Activated naive CD8-positive, alpha-beta T cell treated with anti-CD3 and anti-CD28 coated beads for 36 hours (primary cell): ENCODE measurements around the gene HSPB6. TPM values are rescaled to one million over a fixed set of nuclear protein-coding genes. Genes with fewer than 3 reads are reported as not detected.
"Not testable (repeated sequence)": the region's sequence is repeated elsewhere in the genome, so short reads cannot be mapped to it uniquely, and the experiment has no call there.

Experiments used
- DNase-seq: peaks from one replicate; pipeline ENCODE4 v3.0.0; 2021
- H3K27ac Mint-ChIP-seq: one replicate; pipeline ENCODE4 v1.8.0; 2022; ENCODE audit warnings: mild to moderate bottlenecking, moderate library complexity, mixed read lengths
- H3K27me3 Mint-ChIP-seq: one replicate; pipeline ENCODE4 v1.8.0; 2022; ENCODE audit warnings: mild to moderate bottlenecking, mixed read lengths
- H3K36me3 Mint-ChIP-seq: one replicate; pipeline ENCODE4 v1.8.0; 2021; ENCODE audit warnings: mild to moderate bottlenecking, mixed read lengths
- H3K4me1 Mint-ChIP-seq: one replicate; pipeline ENCODE4 v1.8.0; 2021; ENCODE audit warnings: mixed read lengths
- H3K4me3 Mint-ChIP-seq: one replicate; pipeline ENCODE4 v1.8.0; 2022; ENCODE audit warnings: mild to moderate bottlenecking, moderate library complexity, mixed read lengths
- H3K9me3 Mint-ChIP-seq: one replicate; pipeline ENCODE4 v1.8.0; 2022; ENCODE audit warnings: mixed read lengths
- total RNA-seq, 2 experiments: library from RNA; stranded (reverse); gene quantifications; one replicate each; pipeline ENCODE4 v1.2.3, GENCODE V29; 2021

HSPB6 gene
- total RNA-seq, 2 experiments from 2014 or later, result 0.39 to 0.78 TPM

GRCh38 chr19:35777086-35777841 is 20.4 kb upstream of the HSPB6 start:
- Mint-ChIP-seq H3K9me3 (no peaks in the 10 kb centered on the region), H3K36me3 (no peaks in the 10 kb centered on the region), H3K27me3 (no peaks in the 10 kb centered on the region), H3K27ac (no peak overlapping the region), H3K4me3 (peak overlapping the region; percentile 7), H3K4me1 (peaks cover 11% of the 10 kb centered on the region)
- DNase-seq, result no peak

GRCh38 chr19:35776102-35776788 is 19.4 kb upstream of the HSPB6 start:
- no peaks in the 10 kb centered on the region for H3K9me3 Mint-ChIP-seq
- H3K27me3 Mint-ChIP-seq, result no peaks in the 10 kb centered on the region
- peaks cover 11% of the 10 kb centered on the region for H3K4me1 Mint-ChIP-seq
- H3K36me3 Mint-ChIP-seq, result no peaks in the 10 kb centered on the region
- no peak for DNase-seq
- no peak overlapping the region for H3K27ac Mint-ChIP-seq
- peak overlapping the region; percentile 82 for H3K4me3 Mint-ChIP-seq

- H3K27ac Mint-ChIP-seq, result no peak within 1 kb of the TSS
- H3K4me3 Mint-ChIP-seq, result peak within 1 kb of the TSS; percentile 82
- H3K4me1 Mint-ChIP-seq, result peaks cover 11% of the 10 kb centered on the region
- H3K36me3 Mint-ChIP-seq, result no peaks in the 10 kb centered on the region
- DNase-seq, result peak; percentile 99
- no peaks in the 10 kb centered on the region for H3K27me3 Mint-ChIP-seq
- no peaks in the 10 kb centered on the region for H3K9me3 Mint-ChIP-seq
Observed at GRCh38 chr19:35775298-35776101, 18.7 kb upstream of the HSPB6 start, which contains the start of gene ARHGAP33. Gene ARHGAP33 (plus strand): TSS chr19:35775564. CDS start chr19:35775659, 95 bp downstream.

DNA sequence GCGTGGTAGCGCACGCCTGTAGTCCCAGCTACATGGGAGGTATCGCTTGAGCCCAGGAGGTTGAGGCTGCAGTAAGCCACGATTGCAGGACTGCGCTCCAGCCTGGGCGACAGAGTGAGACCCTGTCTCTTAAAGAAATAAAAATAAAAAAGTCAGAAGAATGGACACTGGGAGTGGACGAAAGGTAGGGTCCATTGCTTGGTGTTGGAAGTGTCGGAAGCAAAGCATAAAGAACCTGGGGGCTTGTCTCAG is 18.1 kb upstream of the HSPB6 start:
- Mint-ChIP-seq H3K27ac (no peak overlapping the region), H3K4me3 (peak overlapping the region; percentile 75), H3K9me3 (no peaks in the 10 kb centered on the region), H3K36me3 (no peaks in the 10 kb centered on the region), H3K27me3 (no peaks in the 10 kb centered on the region), H3K4me1 (peaks cover 11% of the 10 kb centered on the region)
- DNase-seq, result no peak

- DNase-seq, result no peak
- Mint-ChIP-seq H3K27ac (no peak overlapping the region), H3K4me3 (peak overlapping the region; percentile 75), H3K36me3 (peaks cover 3% of the 10 kb centered on the region), H3K4me1 (peaks cover 11% of the 10 kb centered on the region), H3K27me3 (no peaks in the 10 kb centered on the region), H3K9me3 (no peaks in the 10 kb centered on the region)
Observed at GRCh38 chr19:35774274-35775045, 17.6 kb upstream of the HSPB6 start.

DNA sequence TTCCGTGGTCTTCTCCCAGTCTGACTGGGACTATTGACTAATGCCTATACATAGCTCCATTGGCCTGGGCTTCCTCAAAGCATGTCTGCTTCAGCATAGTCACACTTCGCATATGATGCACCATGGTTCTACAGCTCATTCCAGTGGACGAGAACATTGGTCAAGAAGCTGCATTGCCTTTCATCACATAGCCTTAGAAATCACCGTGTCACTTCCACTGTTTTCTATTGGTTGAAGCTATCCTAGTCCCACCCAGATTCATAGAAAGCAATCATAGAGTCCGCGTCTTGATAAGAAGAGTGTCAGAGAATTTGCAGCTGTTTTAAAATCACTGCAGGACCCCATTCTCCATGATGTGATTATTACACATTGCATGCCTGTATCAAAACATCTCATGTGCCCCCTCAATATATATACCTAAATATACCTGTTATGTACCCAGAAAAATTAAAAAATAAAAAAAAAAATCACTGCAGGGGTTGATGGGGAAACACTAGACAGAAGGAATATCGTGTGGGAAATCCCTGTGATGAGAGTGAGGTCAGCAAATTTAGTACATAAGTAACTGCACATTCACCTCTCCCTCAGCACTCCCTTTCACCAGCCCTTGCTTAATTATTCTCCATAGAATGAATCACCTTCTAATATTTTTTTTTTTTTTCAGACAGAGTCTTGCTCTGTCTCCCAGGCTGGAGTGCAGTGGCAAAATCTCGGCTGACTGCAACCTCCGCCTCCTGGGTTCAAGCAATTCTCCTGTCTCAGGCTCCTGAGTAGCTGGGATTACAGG is 16.4 kb upstream of the HSPB6 start:
- Mint-ChIP-seq H3K9me3 (no peaks in the 10 kb centered on the region), H3K27ac (no peak overlapping the region), H3K4me1 (peaks cover 11% of the 10 kb centered on the region), H3K4me3 (no peak overlapping the region), H3K27me3 (no peaks in the 10 kb centered on the region), H3K36me3 (peaks cover 3% of the 10 kb centered on the region)
- DNase-seq, result no peak

DNA sequence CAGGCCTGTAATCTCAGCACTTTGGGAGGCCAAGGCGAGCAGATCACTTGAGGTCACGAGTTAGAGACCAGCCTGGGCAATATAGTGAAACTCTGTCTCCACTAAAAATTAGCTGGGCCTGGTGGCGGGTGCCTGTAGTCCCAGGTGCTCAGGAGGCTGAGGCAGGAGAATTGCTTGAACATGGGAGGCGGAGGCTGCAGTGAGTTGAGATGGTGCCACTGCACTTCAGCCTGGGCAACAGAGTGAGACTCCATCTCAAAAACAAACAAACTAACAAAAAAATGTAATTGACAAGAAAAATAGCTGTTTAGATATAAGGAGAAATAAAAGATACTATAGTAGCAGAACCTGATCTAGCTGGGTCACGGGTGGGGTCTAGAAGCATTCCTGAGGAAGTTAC is 15.5 kb upstream of the HSPB6 start:
- not testable (repeated sequence) for DNase-seq, H3K27me3 Mint-ChIP-seq, H3K9me3 Mint-ChIP-seq, H3K36me3 Mint-ChIP-seq, H3K27ac Mint-ChIP-seq, H3K4me3 Mint-ChIP-seq
- H3K4me1 Mint-ChIP-seq, result peaks cover 11% of the 10 kb centered on the region

- H3K4me3 Mint-ChIP-seq, result no peak overlapping the region
- no peaks in the 10 kb centered on the region for H3K4me1 Mint-ChIP-seq
- H3K36me3 Mint-ChIP-seq, result peaks cover 4% of the 10 kb centered on the region
- no peaks in the 10 kb centered on the region for H3K27me3 Mint-ChIP-seq
- H3K27ac Mint-ChIP-seq, result no peak overlapping the region
- DNase-seq, result no peak
- H3K9me3 Mint-ChIP-seq, result no peaks in the 10 kb centered on the region
Observed at GRCh38 chr19:35768082-35768421, 11.2 kb upstream of the HSPB6 start.

GRCh38 chr19:35767288-35768081 is 10.7 kb upstream of the HSPB6 start:
- Mint-ChIP-seq H3K27me3 (no peaks in the 10 kb centered on the region), H3K4me3 (no peak overlapping the region), H3K27ac (no peak overlapping the region), H3K36me3 (peaks cover 4% of the 10 kb centered on the region), H3K4me1 (no peaks in the 10 kb centered on the region), H3K9me3 (no peaks in the 10 kb centered on the region)
- DNase-seq, result no peak

- Mint-ChIP-seq H3K27ac (no peak overlapping the region), H3K36me3 (peaks cover 10% of the 10 kb centered on the region), H3K4me1 (no peaks in the 10 kb centered on the region), H3K9me3 (no peaks in the 10 kb centered on the region), H3K27me3 (no peaks in the 10 kb centered on the region), H3K4me3 (no peak overlapping the region)
- DNase-seq, result no peak
Observed at GRCh38 chr19:35766571-35767104, 9.8 kb upstream of the HSPB6 start.

DNA sequence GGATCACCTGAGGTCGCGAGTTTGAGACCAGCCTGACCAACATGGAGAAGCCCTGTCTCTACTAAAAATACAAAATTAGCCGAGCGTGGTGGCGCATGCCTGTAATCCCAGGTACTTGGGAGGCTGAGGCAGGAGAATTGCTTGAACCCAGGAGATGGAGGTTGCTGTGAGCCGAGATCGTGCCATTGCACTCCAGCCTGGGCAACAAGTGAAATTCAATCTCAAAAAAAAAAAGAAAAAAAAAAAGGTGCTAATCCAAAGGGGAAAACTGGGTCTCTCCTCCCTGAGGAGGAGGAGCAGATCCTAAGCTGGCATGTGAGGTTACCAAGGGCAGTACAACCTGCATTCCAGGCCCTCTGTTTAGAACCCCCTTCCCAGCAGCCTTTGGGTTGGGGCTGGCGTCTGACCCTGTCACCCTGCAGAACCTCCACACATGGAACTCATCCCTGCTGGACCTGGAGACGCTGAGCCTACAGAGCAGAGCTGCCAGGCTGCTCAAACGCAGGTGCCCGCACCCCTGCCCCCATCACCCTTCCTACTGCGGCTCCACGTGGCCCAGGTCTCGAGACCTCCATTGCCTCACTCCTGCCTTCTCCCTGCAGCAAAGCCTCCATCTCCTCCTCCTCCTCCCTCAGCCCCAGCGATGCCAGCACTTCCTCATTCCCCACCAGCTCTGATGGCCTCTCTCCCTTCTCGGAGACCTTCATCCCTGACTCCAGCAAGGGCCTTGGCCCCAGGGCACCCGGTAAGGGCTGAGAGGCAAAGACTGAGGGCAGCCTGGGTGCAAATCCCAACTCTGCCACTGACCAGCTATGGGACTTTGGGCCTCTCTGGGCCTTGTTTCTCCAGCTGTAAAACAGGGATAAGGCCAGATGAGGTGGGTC is 7.8 kb upstream of the HSPB6 start:
- H3K4me1 Mint-ChIP-seq, result peaks cover 2% of the 10 kb centered on the region
- peaks cover 16% of the 10 kb centered on the region for H3K36me3 Mint-ChIP-seq
- H3K27ac Mint-ChIP-seq, result no peak overlapping the region
- H3K9me3 Mint-ChIP-seq, result no peaks in the 10 kb centered on the region
- H3K4me3 Mint-ChIP-seq, result no peak overlapping the region
- no peaks in the 10 kb centered on the region for H3K27me3 Mint-ChIP-seq
- no peak for DNase-seq

DNA sequence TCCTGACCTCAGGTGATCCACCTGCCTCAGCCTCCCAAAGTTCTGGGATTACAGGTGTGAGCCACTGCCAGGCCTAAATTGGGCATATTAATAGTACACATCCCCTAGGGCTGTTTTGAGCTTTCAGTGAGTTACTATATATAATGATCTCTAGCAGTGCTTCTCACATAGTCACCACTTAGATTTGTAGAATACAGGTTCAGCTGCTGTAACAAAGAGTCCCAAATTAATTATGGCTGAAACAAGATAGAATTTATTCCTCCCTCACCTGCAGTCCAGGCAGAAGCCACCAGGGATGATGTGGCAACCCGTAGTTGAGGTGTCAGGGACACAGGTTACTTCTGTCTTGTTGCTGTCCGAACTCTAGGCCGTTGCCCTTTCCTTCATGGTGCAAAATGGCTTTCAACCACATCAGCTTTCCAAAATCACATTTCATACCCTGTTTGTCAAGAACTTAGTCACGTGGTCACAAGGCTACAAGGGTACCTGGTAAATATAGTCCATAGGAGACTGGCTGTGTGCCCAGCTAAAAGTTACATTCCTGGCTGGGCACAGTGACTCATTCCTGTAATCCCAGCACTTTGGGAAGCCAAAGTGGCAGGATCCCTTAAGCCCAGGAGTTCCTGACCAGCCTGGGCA is 4.0 kb upstream of the HSPB6 start:
- Mint-ChIP-seq H3K27ac (no peak overlapping the region), H3K4me3 (no peak overlapping the region)

More for the DNA sequence above, 4.0 kb upstream of the HSPB6 start:
- Mint-ChIP-seq H3K27me3 (peaks cover 10% of the 10 kb centered on the region), H3K9me3 (no peaks in the 10 kb centered on the region), H3K4me1 (peaks cover 18% of the 10 kb centered on the region), H3K36me3 (peaks cover 22% of the 10 kb centered on the region)
- no peak for DNase-seq
